ENCODE results near the gene EPAS1.

DNA sequence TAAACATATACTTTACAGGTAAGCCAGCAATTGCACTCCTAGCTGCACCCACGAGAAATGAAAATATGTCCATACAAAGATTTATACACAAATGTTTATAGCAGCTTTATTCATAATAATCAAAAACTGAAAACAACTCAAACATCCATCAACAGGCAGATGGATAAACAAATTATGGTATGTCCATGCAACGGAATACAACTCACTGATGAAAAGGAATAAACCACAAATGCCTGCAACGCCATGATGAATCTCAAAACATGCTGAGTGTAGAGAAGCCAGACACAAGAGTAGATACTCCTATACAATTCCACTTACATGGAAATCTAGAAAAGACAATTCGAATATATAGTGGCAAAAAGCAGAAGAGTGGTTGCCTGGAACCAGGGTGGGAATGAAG is 76.0 kb downstream of the EPAS1 start:
- no peak for TF ChIP-seq RAD21 (IDR thresholded peaks at IDR 0.05)
- TF ChIP-seq, protein P1, sequence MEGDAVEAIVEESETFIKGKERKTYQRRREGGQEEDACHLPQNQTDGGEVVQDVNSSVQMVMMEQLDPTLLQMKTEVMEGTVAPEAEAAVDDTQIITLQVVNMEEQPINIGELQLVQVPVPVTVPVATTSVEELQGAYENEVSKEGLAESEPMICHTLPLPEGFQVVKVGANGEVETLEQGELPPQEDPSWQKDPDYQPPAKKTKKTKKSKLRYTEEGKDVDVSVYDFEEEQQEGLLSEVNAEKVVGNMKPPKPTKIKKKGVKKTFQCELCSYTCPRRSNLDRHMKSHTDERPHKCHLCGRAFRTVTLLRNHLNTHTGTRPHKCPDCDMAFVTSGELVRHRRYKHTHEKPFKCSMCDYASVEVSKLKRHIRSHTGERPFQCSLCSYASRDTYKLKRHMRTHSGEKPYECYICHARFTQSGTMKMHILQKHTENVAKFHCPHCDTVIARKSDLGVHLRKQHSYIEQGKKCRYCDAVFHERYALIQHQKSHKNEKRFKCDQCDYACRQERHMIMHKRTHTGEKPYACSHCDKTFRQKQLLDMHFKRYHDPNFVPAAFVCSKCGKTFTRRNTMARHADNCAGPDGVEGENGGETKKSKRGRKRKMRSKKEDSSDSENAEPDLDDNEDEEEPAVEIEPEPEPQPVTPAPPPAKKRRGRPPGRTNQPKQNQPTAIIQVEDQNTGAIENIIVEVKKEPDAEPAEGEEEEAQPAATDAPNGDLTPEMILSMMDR (IDR thresholded peaks at IDR 0.05; ENCODE audit: low read depth, low read length, missing input control) = no peak
- no peak for TF ChIP-seq TAF1 (conservative IDR thresholded peaks at IDR 0.05)
- no peak for TF ChIP-seq FOXA1 (IDR thresholded peaks at IDR 0.05)
- TF ChIP-seq, protein P2, sequence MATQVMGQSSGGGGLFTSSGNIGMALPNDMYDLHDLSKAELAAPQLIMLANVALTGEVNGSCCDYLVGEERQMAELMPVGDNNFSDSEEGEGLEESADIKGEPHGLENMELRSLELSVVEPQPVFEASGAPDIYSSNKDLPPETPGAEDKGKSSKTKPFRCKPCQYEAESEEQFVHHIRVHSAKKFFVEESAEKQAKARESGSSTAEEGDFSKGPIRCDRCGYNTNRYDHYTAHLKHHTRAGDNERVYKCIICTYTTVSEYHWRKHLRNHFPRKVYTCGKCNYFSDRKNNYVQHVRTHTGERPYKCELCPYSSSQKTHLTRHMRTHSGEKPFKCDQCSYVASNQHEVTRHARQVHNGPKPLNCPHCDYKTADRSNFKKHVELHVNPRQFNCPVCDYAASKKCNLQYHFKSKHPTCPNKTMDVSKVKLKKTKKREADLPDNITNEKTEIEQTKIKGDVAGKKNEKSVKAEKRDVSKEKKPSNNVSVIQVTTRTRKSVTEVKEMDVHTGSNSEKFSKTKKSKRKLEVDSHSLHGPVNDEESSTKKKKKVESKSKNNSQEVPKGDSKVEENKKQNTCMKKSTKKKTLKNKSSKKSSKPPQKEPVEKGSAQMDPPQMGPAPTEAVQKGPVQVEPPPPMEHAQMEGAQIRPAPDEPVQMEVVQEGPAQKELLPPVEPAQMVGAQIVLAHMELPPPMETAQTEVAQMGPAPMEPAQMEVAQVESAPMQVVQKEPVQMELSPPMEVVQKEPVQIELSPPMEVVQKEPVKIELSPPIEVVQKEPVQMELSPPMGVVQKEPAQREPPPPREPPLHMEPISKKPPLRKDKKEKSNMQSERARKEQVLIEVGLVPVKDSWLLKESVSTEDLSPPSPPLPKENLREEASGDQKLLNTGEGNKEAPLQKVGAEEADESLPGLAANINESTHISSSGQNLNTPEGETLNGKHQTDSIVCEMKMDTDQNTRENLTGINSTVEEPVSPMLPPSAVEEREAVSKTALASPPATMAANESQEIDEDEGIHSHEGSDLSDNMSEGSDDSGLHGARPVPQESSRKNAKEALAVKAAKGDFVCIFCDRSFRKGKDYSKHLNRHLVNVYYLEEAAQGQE (IDR thresholded peaks at IDR 0.05) = no peak
- TF ChIP-seq SP1 (IDR thresholded peaks at IDR 0.05) = no peak
- TF ChIP-seq, protein P3, sequence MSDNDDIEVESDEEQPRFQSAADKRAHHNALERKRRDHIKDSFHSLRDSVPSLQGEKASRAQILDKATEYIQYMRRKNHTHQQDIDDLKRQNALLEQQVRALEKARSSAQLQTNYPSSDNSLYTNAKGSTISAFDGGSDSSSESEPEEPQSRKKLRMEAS (IDR thresholded peaks at IDR 0.05) = no peak
- TF ChIP-seq, protein P4, sequence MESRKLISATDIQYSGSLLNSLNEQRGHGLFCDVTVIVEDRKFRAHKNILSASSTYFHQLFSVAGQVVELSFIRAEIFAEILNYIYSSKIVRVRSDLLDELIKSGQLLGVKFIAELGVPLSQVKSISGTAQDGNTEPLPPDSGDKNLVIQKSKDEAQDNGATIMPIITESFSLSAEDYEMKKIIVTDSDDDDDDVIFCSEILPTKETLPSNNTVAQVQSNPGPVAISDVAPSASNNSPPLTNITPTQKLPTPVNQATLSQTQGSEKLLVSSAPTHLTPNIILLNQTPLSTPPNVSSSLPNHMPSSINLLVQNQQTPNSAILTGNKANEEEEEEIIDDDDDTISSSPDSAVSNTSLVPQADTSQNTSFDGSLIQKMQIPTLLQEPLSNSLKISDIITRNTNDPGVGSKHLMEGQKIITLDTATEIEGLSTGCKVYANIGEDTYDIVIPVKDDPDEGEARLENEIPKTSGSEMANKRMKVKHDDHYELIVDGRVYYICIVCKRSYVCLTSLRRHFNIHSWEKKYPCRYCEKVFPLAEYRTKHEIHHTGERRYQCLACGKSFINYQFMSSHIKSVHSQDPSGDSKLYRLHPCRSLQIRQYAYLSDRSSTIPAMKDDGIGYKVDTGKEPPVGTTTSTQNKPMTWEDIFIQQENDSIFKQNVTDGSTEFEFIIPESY (IDR thresholded peaks at IDR 0.05) = no peak
- TF ChIP-seq JUND (IDR thresholded peaks at IDR 0.05) = no peak
- TF ChIP-seq, protein P5, sequence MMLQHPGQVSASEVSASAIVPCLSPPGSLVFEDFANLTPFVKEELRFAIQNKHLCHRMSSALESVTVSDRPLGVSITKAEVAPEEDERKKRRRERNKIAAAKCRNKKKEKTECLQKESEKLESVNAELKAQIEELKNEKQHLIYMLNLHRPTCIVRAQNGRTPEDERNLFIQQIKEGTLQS (IDR thresholded peaks at IDR 0.05) = no peak
- no peak for TF ChIP-seq YY1 (IDR thresholded peaks at IDR 0.05)
- no peak for TF ChIP-seq EGR1 (IDR thresholded peaks at IDR 0.05; ENCODE audit: low read depth in 2 of 2)
- TF ChIP-seq GABPA (IDR thresholded peaks at IDR 0.05 in 1 of 2, conservative IDR thresholded peaks at IDR 0.05 in 1 of 2) = no peak
- no peak for TF ChIP-seq HNF4G (IDR thresholded peaks at IDR 0.05)

Measured in liver (tissue), 3 donors.